Muscle of arm (tissue), 12 donors: ENCODE measurements around the gene TMA7. TPM values are rescaled to one million over a fixed set of nuclear protein-coding genes. Genes with fewer than 3 reads are reported as not detected.
"Not testable (repeated sequence)": the region's sequence is repeated elsewhere in the genome, so short reads cannot be mapped to it uniquely, and the experiment has no call there.

Experiments
- DNase-seq: peaks from one replicate; pipeline ENCODE4 v3.0.0-alpha.2; 2013
- polyA plus RNA-seq, 12 donors: library from polyadenylated mRNA; unstranded; fragments of 120-200 nt; gene quantifications; one replicate each; pipeline ENCODE4 v1.2.1, GENCODE V29; 2013; ENCODE audit not compliant: insufficient read length in 12 of 12

Gene TMA7
- polyA plus RNA-seq, 12 donors = 164 to 331 (median 188) TPM; not detected in 1

DNA sequence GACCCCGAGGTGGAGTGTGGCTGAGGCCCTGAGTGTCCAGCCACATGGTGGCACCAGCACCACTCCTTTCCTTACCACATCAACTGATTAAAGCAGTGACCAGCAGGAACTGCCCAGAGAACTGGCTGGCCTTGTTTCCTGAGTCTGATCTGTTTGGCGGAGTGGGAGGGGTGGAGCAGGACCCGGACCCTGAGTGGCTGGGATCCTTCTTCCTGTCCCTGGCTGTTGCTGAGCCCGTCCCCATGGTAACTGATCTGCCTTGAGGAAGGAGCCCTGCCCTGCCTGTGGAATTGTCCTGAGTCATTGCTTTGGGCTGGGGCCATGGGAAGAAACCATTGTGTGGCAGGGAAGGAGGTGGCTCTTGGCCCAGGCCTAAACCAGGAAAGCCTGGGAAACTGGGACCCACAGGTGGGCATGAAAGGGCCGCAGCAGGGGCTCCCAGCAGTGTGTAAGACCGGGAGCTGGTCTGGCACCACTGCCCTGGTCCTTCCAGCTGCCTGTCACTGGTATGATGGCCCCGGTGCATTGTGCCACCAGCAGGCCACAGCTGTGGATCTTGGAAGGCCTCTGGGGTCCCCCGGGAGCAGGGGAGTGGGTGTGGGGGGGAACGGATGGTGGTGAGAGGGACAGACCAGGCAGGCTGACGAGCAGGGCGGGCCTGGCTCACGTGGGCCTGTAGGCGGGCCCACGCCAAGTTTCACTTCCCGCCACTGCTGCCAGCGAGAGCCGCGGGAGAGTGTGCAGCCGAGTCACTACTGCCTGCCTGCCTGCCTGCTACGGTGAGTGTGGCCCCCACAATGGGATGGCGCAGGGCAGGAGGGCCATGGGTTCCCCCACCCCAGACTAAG is 25.7 kb downstream of the TMA7 start:
- peak; percentile 98 for DNase-seq

DNA sequence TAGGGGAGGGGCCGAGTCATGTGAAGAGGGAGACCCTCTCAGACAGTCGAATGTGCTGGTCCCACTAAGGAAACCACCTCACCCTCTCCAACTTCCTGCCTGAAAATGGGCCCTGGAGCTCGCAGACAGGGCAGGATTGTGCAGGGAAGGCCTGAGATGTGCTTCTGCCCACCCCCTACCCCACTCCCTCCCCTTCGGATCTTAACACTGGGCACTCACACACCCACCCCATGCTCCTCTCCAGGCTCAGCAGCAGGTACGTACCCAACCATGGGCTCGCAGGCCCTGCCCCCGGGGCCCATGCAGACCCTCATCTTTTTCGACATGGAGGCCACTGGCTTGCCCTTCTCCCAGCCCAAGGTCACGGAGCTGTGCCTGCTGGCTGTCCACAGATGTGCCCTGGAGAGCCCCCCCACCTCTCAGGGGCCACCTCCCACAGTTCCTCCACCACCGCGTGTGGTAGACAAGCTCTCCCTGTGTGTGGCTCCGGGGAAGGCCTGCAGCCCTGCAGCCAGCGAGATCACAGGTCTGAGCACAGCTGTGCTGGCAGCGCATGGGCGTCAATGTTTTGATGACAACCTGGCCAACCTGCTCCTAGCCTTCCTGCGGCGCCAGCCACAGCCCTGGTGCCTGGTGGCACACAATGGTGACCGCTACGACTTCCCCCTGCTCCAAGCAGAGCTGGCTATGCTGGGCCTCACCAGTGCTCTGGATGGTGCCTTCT is 26.5 kb downstream of the TMA7 start:
- no peak for DNase-seq

DNA sequence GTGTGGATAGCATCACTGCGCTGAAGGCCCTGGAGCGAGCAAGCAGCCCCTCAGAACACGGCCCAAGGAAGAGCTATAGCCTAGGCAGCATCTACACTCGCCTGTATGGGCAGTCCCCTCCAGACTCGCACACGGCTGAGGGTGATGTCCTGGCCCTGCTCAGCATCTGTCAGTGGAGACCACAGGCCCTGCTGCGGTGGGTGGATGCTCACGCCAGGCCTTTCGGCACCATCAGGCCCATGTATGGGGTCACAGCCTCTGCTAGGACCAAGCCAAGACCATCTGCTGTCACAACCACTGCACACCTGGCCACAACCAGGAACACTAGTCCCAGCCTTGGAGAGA is 27.0 kb downstream of the TMA7 start:
- no peak for DNase-seq

DNA sequence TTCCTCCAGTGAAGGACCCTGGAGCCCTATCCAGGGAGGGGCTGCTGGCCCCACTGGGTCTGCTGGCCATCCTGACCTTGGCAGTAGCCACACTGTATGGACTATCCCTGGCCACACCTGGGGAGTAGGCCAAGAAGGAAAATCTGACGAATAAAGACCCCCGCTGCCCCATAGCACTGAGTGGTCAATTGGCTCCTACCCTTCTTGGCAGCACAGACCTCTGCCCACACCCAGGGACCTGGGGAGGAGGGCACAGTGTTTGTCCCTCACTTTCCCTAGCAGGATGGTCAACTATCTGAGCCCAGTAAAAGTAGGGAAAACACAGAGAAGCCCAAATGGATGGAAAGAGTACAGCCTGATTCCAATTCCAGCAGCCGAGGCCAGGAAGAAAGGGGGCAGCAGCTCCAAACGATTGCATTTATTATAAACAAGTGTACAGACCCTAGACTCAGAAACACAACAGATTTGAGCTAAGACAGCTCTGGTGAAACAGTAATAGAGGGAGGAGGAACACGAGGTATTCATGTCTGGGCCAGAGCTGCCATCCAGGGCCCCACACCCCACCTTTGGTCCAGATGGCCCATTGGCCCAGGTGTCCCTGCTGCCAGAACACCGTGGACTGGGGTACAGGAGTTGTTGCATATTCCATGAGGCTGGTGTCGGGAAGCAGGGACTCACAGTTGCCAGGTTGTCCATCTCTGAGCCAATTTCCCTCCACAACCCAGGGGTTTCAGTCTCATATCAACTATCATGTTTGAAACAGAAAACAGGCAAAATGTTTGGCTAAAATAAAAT is 27.6 kb downstream of the TMA7 start:
- no peak for DNase-seq

DNA sequence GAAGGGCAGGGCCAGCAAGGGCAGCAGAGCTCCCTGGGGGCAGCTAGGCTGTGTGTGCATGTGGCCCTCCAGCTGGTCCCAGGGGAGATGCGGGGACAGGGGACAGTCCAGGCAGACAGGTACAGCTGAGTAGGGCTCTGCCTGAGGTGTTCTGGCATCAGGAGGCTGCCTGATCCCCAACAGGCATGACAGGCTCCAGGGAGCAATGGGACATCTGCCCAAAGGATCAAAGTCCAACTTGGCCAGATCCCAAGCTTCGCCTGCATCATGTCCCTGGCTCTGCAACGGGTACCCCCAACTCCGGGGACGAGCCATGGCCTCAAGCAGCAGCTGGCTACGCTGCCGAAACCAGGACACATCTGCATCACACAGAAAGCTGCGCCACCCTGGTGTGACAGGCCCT is 28.3 kb downstream of the TMA7 start:
- no peak for DNase-seq

DNA sequence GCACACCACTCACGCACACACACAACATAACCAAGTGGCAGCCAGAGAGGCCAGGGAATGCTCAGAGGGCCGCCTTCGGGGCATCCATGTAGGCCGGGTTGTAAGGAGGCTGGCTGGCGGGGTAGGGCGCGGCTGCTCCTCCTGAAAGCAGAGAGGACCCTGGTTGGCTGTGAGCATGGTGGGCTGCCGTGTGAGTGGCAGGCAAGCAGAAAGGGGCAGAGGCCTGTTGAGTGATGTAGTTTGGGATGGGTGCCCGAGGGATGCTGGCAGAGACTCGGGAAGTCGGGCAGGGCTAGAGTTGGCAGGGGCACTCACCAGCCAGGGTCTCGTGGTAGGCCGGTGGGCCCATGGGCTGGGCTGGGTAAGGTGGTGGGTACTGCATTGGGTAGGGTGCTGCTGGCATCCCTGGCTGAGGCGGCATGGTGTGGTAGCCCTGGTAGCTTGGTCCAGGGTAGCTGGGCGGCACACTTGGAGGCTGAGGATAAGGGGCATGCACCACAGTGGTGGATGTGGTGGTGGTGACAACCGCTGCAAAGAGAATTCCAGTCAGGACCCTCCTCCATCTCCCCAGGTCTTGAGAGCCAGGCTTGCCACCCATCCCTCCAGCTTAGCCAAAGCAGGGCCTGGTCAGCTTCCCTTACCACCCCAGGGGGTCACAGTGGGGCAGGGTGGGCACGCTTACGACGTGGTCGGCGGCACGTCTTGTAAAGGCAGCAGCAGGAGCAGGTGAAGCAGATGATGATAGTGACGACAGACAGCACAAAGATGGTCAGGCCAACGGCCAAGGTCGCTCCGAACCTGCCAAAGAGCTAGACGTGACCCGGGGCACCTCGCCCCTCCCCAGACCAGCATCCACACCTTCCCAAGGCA is 29.2 kb downstream of the TMA7 start:
- DNase-seq = no peak

DNA sequence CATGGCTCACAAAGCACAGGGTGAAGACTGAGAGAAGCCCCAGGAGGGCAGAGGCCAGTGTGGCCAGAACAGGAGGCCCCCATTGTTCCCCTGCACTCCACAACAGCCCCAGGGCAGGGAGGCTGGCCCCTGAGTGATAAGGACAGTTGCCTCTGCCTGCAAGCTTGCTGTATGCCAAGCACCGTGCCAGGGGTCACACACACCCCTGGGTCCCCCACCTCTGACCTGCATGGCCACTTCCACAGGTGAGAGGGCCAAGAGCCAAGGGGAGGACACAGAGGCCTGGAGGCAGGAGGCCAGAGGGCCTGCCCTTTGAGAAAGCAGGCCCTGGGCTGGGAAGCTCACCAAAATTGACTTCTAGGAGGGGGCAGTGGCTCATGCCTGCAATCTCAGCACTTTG is 30.2 kb downstream of the TMA7 start:
- no peak for DNase-seq

DNA sequence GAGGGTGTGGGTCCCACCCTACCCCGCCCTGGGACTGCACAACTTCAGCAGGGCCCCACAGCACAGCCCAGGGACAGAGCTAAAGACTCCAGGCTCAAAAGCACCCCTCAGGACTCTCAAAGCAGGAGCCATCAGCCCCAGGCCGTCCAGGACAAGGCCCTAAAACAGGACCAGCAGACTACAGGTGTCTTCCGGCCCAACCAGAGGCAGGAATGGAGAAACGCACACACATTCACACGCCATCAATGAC is 32.5 kb downstream of the TMA7 start:
- DNase-seq = no peak

DNA sequence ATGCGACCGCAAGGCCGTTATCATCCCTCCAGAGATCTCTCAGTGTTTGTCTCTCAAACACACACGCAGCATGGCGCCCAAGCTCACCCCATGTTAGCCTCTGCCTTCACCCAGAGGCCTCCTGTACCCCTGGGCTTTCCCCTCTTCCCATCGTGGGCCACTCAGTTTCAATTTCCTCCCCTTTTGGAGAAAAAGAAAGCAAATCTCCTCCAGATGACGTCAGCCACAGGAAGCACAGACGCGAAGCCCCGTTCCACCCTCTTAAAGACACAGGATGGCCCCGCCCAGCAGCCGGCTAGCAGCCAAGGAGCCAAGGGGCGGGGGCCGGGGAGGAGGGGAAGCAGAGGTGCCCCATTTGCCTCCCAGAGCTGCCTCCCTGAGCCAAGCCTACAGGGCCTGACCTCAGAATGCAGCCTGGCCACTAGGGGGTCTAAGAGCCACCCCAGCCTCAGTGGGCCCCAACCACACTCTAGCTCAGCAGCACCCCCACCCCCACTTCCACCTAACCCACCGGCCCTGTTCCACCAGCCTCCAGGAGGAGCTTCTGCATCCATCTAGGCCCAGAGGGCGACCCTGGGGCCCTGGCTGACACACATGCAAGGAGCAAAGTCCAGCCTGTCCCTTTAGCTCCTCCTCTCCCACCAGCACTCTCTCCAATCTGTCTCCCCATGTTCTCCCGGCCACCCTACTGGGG is 33.0 kb downstream of the TMA7 start:
- DNase-seq = peak; percentile 84

DNA sequence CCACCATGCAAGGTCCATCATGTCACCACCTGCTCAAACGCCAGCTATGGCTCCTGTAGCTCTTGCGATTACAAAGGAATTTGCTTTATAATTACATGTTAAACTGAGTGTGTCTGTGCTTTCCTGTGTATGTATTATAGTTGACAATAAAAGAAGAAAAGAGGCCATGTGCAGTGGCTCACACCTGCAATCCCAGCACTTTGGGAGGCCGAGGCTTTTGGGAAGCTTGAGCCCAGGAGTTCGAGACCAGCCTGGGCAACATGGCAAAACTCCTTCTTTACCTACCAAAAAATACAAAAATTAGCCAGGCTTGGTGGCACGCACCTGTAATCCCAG is 33.5 kb downstream of the TMA7 start:
- no peak for DNase-seq

DNA sequence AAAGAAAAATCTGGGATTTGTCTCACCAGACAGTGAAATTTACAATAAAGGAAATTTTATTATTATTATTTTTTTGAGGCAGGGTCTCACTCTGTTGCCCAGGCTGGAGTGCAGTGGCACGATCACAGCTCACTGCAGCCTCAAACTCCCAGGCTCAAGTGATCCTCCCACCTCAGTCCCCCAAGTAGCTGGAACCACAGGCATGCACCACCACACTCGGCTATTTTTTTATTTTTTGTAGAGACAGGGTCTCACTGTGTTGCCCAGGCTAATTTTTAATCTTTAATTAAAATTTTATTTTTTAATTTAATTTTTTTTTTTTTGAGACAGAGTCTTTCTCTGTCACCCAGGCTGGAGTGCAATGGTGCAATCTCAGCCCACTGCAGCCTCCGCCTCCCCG is 34.0 kb downstream of the TMA7 start:
- not testable (repeated sequence) for DNase-seq

DNA sequence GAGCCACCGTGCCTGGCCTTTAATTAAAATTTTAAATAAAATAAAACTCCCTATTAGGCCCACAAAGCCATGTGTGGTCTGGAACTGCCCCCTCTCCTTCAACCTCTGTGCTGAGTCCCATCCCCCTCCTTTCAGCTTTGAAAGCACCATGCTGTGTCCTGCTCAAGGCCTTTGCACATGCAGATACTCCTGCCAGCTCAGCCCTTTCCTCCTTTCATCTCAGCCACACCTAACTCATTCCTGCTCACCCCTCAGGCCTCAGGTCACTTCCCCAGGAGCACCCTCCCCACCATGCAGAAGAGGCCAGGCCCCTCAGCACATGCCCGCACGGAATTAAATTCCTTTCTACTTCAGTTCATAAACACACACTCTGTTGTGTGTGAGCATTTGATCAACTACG is 34.6 kb downstream of the TMA7 start:
- DNase-seq = no peak

DNA sequence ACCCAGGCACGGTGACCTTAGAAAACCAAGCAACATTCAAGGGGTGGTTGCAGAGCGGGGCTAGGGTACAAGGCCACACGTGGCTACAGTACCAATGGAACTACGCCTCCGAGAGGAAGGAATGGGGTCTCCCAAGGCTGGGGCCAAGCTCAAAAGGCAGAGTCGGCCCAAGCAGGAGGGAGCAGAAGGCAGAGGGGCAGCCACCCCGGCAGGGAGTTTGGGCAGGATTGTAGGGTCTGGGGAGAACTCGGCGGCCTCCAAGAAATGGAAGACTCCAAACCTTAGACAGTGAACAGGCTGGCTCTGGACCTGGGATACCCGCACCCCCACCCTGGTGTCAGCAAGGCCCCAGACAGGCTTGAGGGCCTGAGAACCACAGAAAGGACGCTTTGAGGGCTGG is 35.1 kb downstream of the TMA7 start:
- DNase-seq = no peak

DNA sequence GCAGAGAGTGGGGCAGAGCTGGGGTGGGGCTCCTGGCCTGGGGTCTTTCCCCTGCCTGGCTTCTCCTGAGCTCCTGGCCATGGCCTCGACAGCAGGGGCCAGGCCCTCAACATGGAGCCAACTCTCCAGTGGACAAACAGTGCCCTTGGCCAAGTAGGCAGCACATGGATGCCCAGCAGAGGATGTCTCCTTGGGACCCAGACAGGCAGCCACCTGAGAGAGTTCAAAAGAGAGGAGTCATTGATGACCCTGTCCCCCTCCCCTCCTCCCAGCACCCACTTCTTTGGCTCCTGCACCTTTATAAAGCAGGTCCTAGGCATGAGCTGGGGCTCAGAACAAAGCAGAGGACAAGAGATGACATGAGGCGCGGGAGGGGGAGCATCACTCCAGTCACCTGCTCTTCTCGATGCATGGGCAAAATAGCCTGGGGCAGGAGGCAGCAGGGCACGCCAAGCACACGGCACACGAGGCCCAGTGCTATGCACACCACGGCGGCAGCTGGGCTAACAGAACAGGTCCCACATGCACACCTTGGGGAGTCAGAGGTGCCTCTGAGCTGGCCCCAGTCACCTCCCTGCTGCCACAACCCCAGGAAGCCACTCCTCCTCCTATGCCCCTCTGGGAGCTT is 36.5 kb downstream of the TMA7 start:
- DNase-seq = no peak

DNA sequence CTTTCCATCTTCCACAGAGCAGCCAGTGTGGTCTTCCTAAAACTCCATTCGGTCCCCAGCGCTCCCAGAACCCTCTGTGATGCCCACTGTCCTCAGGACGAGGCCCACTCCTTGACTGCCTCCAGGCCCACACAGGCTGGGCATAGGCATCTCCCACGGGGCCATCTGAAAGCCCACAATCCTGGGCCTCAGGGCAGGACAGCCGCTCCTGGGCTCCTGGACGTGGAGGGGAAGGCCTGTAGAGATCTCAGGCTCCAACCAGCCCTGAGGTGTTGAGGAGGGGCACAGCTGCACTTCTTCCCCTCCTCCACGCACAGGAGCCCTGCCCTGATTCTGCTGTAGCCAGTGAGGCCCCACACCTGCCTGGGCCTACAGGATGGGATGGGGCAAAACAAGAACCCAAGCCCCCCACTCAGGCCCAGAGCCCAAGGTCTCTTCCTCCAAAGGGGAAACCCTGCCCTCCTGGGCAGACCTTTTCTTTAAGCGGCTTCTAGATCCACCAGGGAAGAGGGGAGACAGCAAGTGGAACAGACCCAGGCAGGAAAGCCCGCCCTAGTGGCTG is 38.0 kb downstream of the TMA7 start:
- DNase-seq = no peak

DNA sequence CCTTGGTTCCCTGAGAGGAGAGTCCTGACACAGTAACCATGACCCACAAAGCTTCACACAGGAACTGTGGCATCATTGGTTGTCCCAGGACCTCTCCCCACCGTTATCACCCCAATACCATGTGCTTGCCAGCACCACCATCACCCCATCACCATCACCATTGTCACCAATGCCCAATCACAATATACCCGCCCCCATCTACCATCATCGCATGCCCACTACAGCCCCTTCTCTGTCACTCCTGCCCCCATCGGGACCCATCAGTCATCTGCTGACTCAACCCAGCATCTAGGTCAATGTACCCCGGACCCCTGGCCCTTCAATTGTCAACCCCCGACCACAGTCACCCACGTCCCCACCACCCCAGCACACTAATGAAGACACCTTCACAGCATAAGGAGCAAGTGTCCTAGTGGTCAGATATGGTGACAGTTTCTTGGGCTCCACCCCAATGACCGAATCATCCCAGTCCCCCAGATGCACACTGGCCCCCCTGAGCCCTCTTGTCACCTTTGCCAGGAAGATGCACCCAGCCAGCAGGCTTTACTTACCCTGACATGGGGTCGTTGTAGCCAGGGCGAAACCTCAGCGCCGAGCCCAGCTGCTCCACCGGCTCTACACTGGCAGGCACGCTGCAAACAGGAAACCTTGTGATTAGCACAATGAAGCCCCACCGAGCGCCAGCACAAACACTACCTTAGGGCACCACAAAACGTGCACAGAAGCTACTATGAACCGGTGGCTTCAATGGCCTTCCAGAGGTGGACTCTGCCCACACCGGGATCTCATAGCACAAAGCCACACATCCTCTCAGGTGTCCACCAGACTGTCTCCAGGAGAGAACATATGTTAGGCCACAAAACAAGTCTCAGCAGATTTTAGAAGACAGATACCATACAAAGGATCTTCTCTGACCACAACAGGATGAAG is 38.8 kb downstream of the TMA7 start:
- DNase-seq = no peak

DNA sequence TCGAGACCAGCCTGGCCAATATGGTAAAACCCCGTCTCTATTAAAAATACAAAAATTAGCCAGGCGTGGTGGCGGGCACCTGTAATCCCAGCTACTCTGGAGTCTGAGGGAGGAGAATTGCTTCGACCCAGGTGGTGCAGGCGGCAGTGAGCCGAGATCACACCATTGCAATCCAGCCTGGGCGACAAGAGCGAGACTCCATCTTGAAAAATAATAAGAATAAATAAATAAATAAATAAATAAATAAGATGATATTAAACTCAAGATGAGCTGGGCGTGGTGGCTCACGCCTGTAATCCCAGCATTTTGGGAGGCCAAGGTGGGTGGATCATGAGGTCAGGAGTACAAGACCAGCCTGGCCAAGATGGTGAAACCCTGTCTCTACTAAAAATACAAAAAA is 40.8 kb downstream of the TMA7 start:
- DNase-seq = not testable (repeated sequence)

DNA sequence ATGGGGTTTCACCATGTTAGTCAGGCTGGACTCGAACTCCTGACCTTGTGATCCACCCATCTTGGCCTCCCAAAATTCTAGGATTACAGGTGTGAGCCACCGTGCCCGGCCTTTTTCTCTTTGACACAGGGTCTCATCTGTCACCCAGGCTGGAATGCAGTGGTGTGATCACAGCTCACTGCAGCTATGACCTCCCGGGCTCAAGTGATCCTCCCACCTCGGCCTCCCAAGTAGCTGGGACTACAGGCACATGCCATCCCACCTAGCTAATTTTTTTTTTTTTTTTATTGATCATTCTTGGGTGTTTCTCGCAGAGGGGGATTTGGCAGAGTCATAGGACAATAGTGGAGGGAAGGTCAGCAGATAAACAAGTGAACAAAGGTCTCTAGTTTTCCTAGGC is 42.8 kb downstream of the TMA7 start:
- not testable (repeated sequence) for DNase-seq

DNA sequence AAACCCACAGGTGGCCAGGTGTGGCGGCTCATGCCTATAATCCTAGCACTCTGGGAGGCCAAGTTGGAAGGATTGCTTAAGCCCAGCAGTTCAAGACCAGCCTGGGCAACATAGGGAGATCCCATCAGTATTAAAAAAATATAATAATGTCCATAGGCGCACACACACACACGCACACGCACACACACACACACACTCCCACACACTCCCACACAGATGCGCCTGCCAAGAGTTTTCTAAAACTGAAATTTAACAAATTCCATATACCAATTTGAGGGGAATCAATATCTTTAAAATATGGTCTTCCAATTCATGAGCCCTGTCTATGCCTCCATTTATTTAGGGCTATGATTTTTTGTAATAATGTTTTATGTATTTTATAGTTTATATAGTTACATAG is 46.9 kb downstream of the TMA7 start:
- no peak for DNase-seq
